ENCODE data around the gene ITIH5.

The ITIH5 gene

GRCh38 chr10:7583626-7584025, 83.1 kb downstream of the ITIH5 start:
- no peak for DNase-seq (ENCODE audit: low spot score)

GRCh38 chr10:7580520-7580919, 86.2 kb downstream of the ITIH5 start:
- DNase-seq (ENCODE audit: low spot score), result no peak

GRCh38 chr10:7579681-7580080, 87.1 kb downstream of the ITIH5 start:
- DNase-seq (ENCODE audit: low spot score), result no peak

GRCh38 chr10:7577579-7577978, 89.2 kb downstream of the ITIH5 start:
- DNase-seq (ENCODE audit: low spot score), result no peak

- no peak for DNase-seq (ENCODE audit: low spot score)
Measured at GRCh38 chr10:7577176-7577575, 89.6 kb downstream of the ITIH5 start.

- DNase-seq (ENCODE audit: low spot score), result no peak
Measured at GRCh38 chr10:7576340-7576739, 90.4 kb downstream of the ITIH5 start.

- DNase-seq (ENCODE audit: low spot score), result no peak
Measured at GRCh38 chr10:7572391-7572790, 94.4 kb downstream of the ITIH5 start.

GRCh38 chr10:7571981-7572380, 94.8 kb downstream of the ITIH5 start:
- no peak for DNase-seq (ENCODE audit: low spot score)

GRCh38 chr10:7567911-7568620, 98.7 kb downstream of the ITIH5 start:
- no peak for DNase-seq (ENCODE audit: low spot score)

- DNase-seq (ENCODE audit: low spot score), result no peak
Measured at GRCh38 chr10:7566891-7567290, 99.9 kb downstream of the ITIH5 start.

GRCh38 chr10:7565871-7566270, 100.9 kb downstream of the ITIH5 start:
- DNase-seq (ENCODE audit: low spot score), result no peak

- DNase-seq (ENCODE audit: low spot score), result no peak
Measured at GRCh38 chr10:7563770-7564169, 103.0 kb downstream of the ITIH5 start.

GRCh38 chr10:7563368-7563767, 103.4 kb downstream of the ITIH5 start:
- DNase-seq (ENCODE audit: low spot score), result no peak

- DNase-seq (ENCODE audit: low spot score), result no peak
Measured at GRCh38 chr10:7561985-7562384, 104.8 kb downstream of the ITIH5 start.

GRCh38 chr10:7561216-7561893, 105.4 kb downstream of the ITIH5 start:
- DNase-seq (ENCODE audit: low spot score), result no peak

GRCh38 chr10:7560519-7560918, 106.2 kb downstream of the ITIH5 start:
- no peak for DNase-seq (ENCODE audit: low spot score)

- DNase-seq (ENCODE audit: low spot score), result no peak
Measured at GRCh38 chr10:7559386-7559785, 107.4 kb downstream of the ITIH5 start.

- DNase-seq (ENCODE audit: low spot score), result no peak
Measured at GRCh38 chr10:7558036-7558435, 108.7 kb downstream of the ITIH5 start.

- DNase-seq (ENCODE audit: low spot score), result no peak
Measured at GRCh38 chr10:7553531-7553930, 113.2 kb downstream of the ITIH5 start.

- peak; percentile 70 for DNase-seq (ENCODE audit: low spot score)
Measured at GRCh38 chr10:7551950-7552716, 114.6 kb downstream of the ITIH5 start.

- no peak for DNase-seq (ENCODE audit: low spot score)
Measured at GRCh38 chr10:7551289-7551688, 115.5 kb downstream of the ITIH5 start.

- DNase-seq (ENCODE audit: low spot score), result no peak
Measured at GRCh38 chr10:7550013-7550412, 116.8 kb downstream of the ITIH5 start.

- DNase-seq (ENCODE audit: low spot score), result no peak
Measured at GRCh38 chr10:7547829-7548228, 118.9 kb downstream of the ITIH5 start.
